ENCODE measurements around the gene PREX1. TPM values are rescaled to one million over a fixed set of nuclear protein-coding genes. Genes with fewer than 3 reads are reported as not detected.

The PREX1 gene
- total and polyA plus RNA-seq, 8 donors = 1.5 to 13.2 (median 6.3) TPM

- ATAC-seq (no peak), DNase-seq (no peak), FAIRE-seq (no peak)
- Histone ChIP-seq H3K4me3 (no peak overlapping the region), H3K9me3 (no peaks in the 10 kb centered on the region), H3K27me3 (no peaks in the 10 kb centered on the region), H3K4me1 (no peaks in the 10 kb centered on the region), H3K27ac (no peak overlapping the region), H3K36me3 (no peaks in the 10 kb centered on the region)
- WGBS, 2 donors = 64 to 75% methylated on average over 12 of the region's 12 CpGs
- TF ChIP-seq CTCF (IDR thresholded peaks at IDR 0.05) = no peak
- intact Hi-C loops (cut with DNase I) = no loop called here
Measured at GRCh38 chr20:48732081-48732829, 95.5 kb downstream of the PREX1 start.

- FAIRE-seq (no peak), ATAC-seq (no peak)
Measured at GRCh38 chr20:48731536-48731935, 96.3 kb downstream of the PREX1 start.

GRCh38 chr20:48730977-48731376, 96.8 kb downstream of the PREX1 start:
- intact Hi-C loops (cut with DNase I) = no loop called here

More at GRCh38 chr20:48731536-48731935, 96.3 kb downstream of the PREX1 start:
- H3K4me1 ChIP-seq = no peaks in the 10 kb centered on the region
- no peaks in the 10 kb centered on the region for H3K36me3 ChIP-seq
- WGBS, 2 donors = 81 to 91% methylated on average over 4 of the region's 4 CpGs
- intact Hi-C loops (cut with DNase I) = no loop called here
- no peaks in the 10 kb centered on the region for H3K9me3 ChIP-seq
- no peaks in the 10 kb centered on the region for H3K27me3 ChIP-seq
- no peak overlapping the region for H3K4me3 ChIP-seq
- TF ChIP-seq CTCF (IDR thresholded peaks at IDR 0.05) = no peak
- H3K27ac ChIP-seq = no peak overlapping the region
- DNase-seq = no peak

GRCh38 chr20:48729538-48729937, 98.3 kb downstream of the PREX1 start:
- H3K27ac ChIP-seq = no peak overlapping the region
- no peaks in the 10 kb centered on the region for H3K4me1 ChIP-seq
- TF ChIP-seq CTCF (IDR thresholded peaks at IDR 0.05) = no peak
- intact Hi-C loops (cut with DNase I) = no loop called here
- no peak for FAIRE-seq
- no peaks in the 10 kb centered on the region for H3K27me3 ChIP-seq
- 90 to 96% methylated on average over 6 of the region's 6 CpGs for WGBS, 2 donors
- H3K9me3 ChIP-seq = no peaks in the 10 kb centered on the region
- ATAC-seq = no peak
- no peak overlapping the region for H3K4me3 ChIP-seq
- H3K36me3 ChIP-seq = no peaks in the 10 kb centered on the region
- DNase-seq = no peak

More at GRCh38 chr20:48730977-48731376, 96.8 kb downstream of the PREX1 start:
- 90 to 94% methylated on average over 3 of the region's 3 CpGs for WGBS, 2 donors
- Histone ChIP-seq H3K9me3 (no peaks in the 10 kb centered on the region), H3K36me3 (no peaks in the 10 kb centered on the region), H3K27me3 (no peaks in the 10 kb centered on the region), H3K4me3 (no peak overlapping the region), H3K4me1 (no peaks in the 10 kb centered on the region), H3K27ac (no peak overlapping the region)
- DNase-seq (no peak), ATAC-seq (no peak), FAIRE-seq (no peak)
- no peak for TF ChIP-seq CTCF (IDR thresholded peaks at IDR 0.05)
